Mononuclear cell (primary cell): Measurements from ENCODE around the gene CELA3B. TPM values are rescaled to one million over a fixed set of nuclear protein-coding genes. Genes with fewer than 3 reads are reported as not detected.
"Not testable (repeated sequence)": the region's sequence is repeated elsewhere in the genome, so short reads cannot be mapped to it uniquely, and the experiment has no call there.

Experiments used
- H3K27me3 ChIP-seq: 2 replicates; pipeline ENCODE4 v1.6.0; 2011; ENCODE audit warnings: low read length, control low read depth; ENCODE audit not compliant: insufficient read depth
- H3K4me1 ChIP-seq: 2 replicates; pipeline ENCODE4 v1.5.1; 2011; ENCODE audit warnings: mild to moderate bottlenecking, low read length, control low read depth; ENCODE audit not compliant: insufficient read depth
- H3K4me3 ChIP-seq: 2 replicates; pipeline ENCODE4 v1.5.1; 2011; ENCODE audit warnings: mild to moderate bottlenecking, low read length, moderate library complexity
- H3K9me3 ChIP-seq: 2 replicates; pipeline ENCODE4 v1.5.1; 2011; ENCODE audit warnings: low read depth, mild to moderate bottlenecking, control low read depth, low read length
- total RNA-seq: library from RNA; depleted of rRNA; stranded (reverse); fragments of >200 nt; gene quantifications from one replicate; pipeline ENCODE4 v1.2.3, GENCODE V29; 2012

The CELA3B gene
- total RNA-seq, 1 donor: not detected

GRCh38 chr1:22031214-22031962 is 54.6 kb downstream of the CELA3B start:
- Histone ChIP-seq H3K4me1 (peaks cover 34% of the 10 kb centered on the region), H3K27me3 (no peaks in the 10 kb centered on the region), H3K4me3 (no peak overlapping the region), H3K9me3 (no peaks in the 10 kb centered on the region)

- H3K9me3 ChIP-seq, H3K27me3 ChIP-seq, H3K4me3 ChIP-seq: not testable (repeated sequence)
- peaks cover 56% of the 10 kb centered on the region for H3K4me1 ChIP-seq
Measured at GRCh38 chr1:22034834-22035233, 58.0 kb downstream of the CELA3B start.

GRCh38 chr1:22037520-22037919 is 60.7 kb downstream of the CELA3B start:
- H3K4me1 ChIP-seq: peaks cover 56% of the 10 kb centered on the region
- H3K4me3 ChIP-seq: no peak overlapping the region
- no peaks in the 10 kb centered on the region for H3K27me3 ChIP-seq
- H3K9me3 ChIP-seq: no peaks in the 10 kb centered on the region

GRCh38 chr1:22038036-22038435 is 61.2 kb downstream of the CELA3B start:
- no peak overlapping the region for H3K4me3 ChIP-seq
- peaks cover 61% of the 10 kb centered on the region for H3K4me1 ChIP-seq
- no peaks in the 10 kb centered on the region for H3K9me3 ChIP-seq
- H3K27me3 ChIP-seq: no peaks in the 10 kb centered on the region

Other genes starting within 250 kb of the CELA3B start
- gene USP48, start 193.9 kb upstream of the CELA3B start, total RNA-seq: 63.9 TPM
- gene LDLRAD2, start 164.8 kb upstream of the CELA3B start, total RNA-seq: not detected
- 0.73 TPM for gene HSPG2, start 39.7 kb upstream of the CELA3B start, total RNA-seq
- gene CELA3A, start 24.6 kb downstream of the CELA3B start, total RNA-seq: not detected
- gene CDC42, start 75.7 kb downstream of the CELA3B start, total RNA-seq: 791 TPM
- not detected for gene WNT4, start 166.1 kb downstream of the CELA3B start, total RNA-seq